IMR-90 (cell line): ENCODE data around the gene ZBP1.

Source experiments
- CTCF ChIP-seq: conservative IDR thresholded peaks from 2 replicates; pipeline ENCODE4 v1.5.1; 2012; ENCODE audit warnings: mild to moderate bottlenecking, low read depth, low read length, improper control_type of control experiment
- NFE2L2 ChIP-seq: fragments of 150-350 bp; IDR thresholded peaks from 2 replicates; pipeline ENCODE4 v1.6.1; 2016; ENCODE audit warnings: low read depth, mild to moderate bottlenecking, low read length
- POLR2A ChIP-seq: IDR thresholded peaks from 2 replicates; pipeline ENCODE4 v1.6.1; 2012; ENCODE audit warnings: mild to moderate bottlenecking, low read depth, low read length
- RFX5 ChIP-seq: IDR thresholded peaks from 2 replicates; pipeline ENCODE4 v1.8.0; 2012; ENCODE audit warnings: low read depth, mild to moderate bottlenecking, low read length, moderate library complexity

- TF ChIP-seq CTCF (no peak), POLR2A (no peak), RFX5 (no peak), NFE2L2 (no peak)
Observed at GRCh38 chr20:57655809-57656155, 35.6 kb upstream of the ZBP1 start.
